GM18909 (cell line): ENCODE results near the gene PEX19.

Experiments
- ATAC-seq: cut with Tn5 transposase; IDR thresholded peaks from one replicate; pipeline ENCODE4 v1.9.1; 2021; ENCODE audit warnings: mild to moderate bottlenecking; ENCODE audit not compliant: unreplicated experiment, poor library complexity

The PEX19 gene

DNA sequence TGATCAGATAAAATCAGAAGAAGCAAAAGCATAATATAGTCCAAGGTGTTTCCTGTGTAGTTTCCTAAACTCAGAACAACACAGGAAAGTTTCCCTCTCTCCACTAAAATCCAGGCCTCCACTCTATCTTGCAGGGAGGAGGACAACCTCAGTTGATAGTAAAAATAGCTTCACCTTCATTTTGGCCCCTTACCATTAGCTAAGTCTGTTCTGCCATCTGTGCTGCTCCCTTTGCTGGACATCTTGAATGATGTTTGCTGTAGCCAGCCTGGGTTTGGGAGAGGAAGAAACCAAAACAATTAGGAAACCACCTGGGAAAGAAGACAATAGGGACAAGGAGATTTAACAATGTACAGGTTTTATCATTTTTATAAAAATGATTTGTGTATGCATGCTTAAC is 41.2 kb downstream of the PEX19 start:
- ATAC-seq: no peak

DNA sequence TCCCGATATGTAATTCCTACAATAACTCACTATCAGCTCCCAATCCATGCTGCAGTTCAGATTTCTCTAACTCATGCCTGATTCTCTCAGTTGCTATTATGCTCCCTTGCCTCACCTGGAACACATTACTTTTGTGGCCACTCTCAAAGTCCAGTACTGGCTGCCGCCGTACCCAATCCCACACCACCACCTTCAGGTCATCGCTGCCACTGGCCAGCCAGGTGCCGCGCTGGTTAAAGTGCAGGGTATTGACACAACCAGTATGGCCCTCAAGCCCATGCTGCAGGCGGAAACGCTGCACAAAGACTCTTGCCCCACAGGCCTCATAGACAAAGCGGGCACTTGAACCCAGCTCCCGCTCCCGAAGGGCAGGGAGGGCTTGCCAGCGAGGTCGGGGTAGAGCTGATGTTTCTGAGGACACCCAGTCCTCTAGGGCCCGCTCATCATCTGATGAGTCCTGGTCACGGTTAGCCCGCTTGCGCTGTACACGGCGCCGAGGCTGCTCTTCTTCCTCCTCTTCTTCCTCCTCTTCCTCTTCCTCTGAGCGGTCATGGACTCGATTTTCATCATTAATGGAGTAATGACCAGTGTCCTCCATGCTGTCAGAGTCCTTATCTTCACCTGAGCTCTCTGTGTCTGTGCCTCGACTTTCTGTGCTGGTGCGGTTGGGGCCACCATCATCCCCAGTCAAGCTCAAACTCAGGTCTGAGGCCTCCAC is 45.2 kb downstream of the PEX19 start:
- ATAC-seq: no peak

DNA sequence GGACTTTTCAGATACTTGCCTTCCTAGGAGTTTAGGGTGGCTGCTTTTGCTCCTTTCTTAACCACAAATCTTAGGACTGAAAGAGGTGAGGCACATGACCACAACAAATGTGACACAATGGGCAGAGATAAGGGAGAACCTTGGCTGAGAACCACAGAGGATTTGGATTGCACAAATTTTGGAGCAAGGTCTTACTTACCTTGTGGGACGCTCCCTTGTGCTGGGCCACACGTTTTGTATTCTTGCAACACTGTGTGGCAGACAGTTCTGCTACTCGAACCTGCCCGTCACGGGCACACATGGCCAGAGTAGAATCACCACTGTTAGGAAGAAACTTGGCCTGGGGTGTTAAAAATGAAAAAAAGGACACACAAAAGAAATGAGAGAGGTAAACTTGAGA is 46.5 kb downstream of the PEX19 start:
- no peak for ATAC-seq

DNA sequence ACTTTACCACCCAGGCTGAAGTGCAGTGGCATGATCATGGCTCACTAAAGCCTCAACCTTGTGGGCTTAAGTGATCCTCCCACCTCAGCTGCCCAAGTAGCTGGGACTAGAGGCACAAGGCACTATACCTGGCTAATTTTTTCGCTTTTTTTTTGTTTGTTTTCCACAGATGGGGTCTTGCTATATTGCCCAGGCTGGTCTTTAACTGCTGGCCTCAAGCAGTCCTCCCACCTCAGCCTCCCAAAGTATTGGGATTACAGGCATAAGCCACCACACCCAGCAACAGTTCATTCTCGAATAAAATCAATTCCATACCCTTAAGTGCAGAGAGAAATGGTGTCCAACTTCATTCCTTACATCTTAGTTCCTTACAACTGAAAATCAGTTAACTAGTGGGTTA is 47.4 kb downstream of the PEX19 start:
- ATAC-seq: no peak

DNA sequence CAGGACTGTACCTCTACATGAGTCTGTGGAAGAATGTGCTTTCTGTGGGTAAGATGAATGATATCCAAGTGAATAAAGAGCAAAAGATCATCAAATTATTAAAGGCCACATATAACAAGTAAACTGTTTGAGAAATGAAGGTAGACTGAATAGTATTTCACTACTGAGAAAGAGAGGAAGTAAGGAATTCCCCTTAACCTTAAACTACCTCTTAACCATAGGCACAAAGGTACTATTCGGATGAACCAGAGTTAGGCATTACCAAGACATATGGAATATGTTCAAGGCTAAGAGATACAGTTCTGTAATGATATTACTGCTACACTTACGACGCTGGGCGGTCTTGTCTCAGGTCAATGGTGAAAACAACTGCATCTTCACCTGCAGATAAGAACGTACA is 48.1 kb downstream of the PEX19 start:
- ATAC-seq: no peak

DNA sequence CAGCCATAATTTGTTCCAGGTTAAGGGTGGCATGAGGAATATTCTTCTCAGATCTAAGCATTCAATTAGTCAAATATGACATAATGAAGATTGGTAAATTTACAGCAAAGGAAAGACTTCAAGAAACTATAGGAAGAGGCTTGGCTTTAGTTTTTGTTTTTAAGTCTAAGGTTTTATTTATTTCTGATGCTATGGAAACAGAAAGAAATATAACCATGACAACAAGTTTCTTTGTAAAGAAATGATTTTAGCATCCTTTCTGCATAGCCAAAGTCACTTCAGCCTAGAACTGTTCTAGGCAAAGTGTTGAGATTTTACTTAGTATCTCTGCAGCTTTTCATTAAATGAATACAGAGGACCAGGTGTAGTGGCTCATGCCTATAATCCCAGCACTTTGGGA is 52.0 kb downstream of the PEX19 start:
- no peak for ATAC-seq

DNA sequence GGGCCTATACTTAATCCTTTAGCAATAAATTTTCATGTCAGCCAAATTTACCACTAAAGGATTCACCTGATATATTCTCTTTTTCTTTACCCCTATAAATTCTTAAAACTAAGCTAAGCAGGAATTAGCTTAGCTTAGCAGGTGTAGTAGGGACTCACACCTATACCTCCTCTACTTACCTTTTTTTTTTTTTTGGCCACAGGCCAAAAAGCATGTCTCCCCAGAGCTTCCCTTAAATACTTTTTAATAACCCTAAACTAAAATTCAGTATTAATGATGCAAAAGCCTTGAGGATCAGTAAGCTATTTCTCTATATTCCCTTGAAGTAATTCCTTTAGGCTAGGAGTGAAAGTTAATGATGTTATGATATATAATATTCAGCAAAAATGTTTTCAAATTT is 56.5 kb downstream of the PEX19 start:
- no peak for ATAC-seq

DNA sequence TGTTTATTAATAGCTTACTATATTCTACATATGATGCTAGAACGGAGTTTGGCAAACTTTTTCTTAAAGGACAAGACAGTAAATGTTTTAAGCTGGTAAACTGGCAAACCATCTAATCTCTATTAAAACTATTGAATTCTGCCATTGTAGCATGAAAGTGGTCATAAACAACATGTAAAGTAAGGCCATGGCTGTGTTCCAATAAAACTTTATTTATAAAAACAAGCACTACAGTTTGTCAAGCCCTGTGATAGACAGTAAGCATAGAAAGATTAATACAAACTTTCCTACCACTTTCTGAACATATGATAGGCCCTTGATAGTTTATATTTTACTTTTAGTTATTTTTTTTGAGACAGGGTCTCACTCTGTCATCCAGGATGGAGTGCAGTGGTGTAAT is 57.4 kb downstream of the PEX19 start:
- ATAC-seq: no peak

DNA sequence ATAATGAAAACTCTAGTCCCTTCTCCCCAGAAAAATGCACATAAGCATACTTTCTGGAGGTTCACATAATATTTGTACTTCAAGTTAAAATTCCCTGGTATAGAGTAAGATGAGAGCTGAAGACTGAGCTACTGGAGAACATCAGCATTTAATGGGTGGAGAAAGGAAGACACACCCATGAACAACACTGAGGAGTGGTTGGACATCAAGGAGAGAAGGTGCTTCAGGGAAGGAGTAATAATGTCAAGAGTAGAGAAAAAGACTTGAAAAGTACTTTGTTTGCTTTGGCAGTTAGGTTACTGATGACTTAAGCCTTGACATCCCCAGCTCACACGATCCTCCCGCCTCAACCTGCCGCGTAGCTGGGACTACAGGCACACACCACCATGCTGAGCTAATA is 57.9 kb downstream of the PEX19 start:
- no peak for ATAC-seq
